ENCODE measurements around the gene PAXIP1. TPM values are rescaled to one million over a fixed set of nuclear protein-coding genes. Genes with fewer than 3 reads are reported as not detected.

PAXIP1 gene
- total and polyA plus RNA-seq, 7 donors: 4.2 to 13.6 (median 9.2) TPM

GRCh38 chr7:154898973-154899855 is 103.7 kb downstream of the PAXIP1 start:
- 89% methylated on average over 24 of the region's 24 CpGs for WGBS, 2 donors
- Histone ChIP-seq H3K4me1 (no peaks in the 10 kb centered on the region), H3K9me3 (no peaks in the 10 kb centered on the region), H3K27ac (no peak overlapping the region), H3K36me3 (no peaks in the 10 kb centered on the region), H3K27me3 (peaks cover 0 to 17% (median 8%) of the 10 kb centered on the region in 3 donors), H3K4me3 (no peak overlapping the region)
- intact Hi-C loops (cut with DNase I): no loop called here
- no peak for DNase-seq
- TF ChIP-seq POLR2AphosphoS5 (IDR thresholded peaks at IDR 0.05): no peak
- no peak for TF ChIP-seq CTCF (IDR thresholded peaks at IDR 0.05)
- no peak for TF ChIP-seq POLR2A (IDR thresholded peaks at IDR 0.05)
- no peak for TF ChIP-seq EP300 (IDR thresholded peaks at IDR 0.05)

- no peak for DNase-seq
- Histone ChIP-seq H3K36me3 (no peaks in the 10 kb centered on the region), H3K4me3 (no peak overlapping the region), H3K9me3 (no peaks in the 10 kb centered on the region), H3K27me3 (peaks cover 0 to 17% (median 8%) of the 10 kb centered on the region in 3 donors), H3K27ac (no peak overlapping the region), H3K4me1 (no peaks in the 10 kb centered on the region)
- no peak for TF ChIP-seq POLR2A (IDR thresholded peaks at IDR 0.05)
- TF ChIP-seq CTCF (IDR thresholded peaks at IDR 0.05): no peak
- TF ChIP-seq EP300 (IDR thresholded peaks at IDR 0.05): no peak
- no peak for TF ChIP-seq POLR2AphosphoS5 (IDR thresholded peaks at IDR 0.05)
- 57 to 87% methylated on average over 11 of the region's 11 CpGs for WGBS, 2 donors
- intact Hi-C loops (cut with DNase I): no loop called here
These were observed 106.8 kb downstream of the PAXIP1 start for GRCh38 chr7:154896076-154896475.

Other genes starting within 250 kb of the PAXIP1 start
- gene HTR5A, start 67.2 kb upstream of the PAXIP1 start, total RNA-seq: not detected
- not detected for gene HTR5A, start 67.2 kb upstream of the PAXIP1 start, polyA plus RNA-seq

Measured in sigmoid colon (tissue), 7 donors.